ENCODE results near the gene CHKA. TPM values are rescaled to one million over a fixed set of nuclear protein-coding genes. Genes with fewer than 3 reads are reported as not detected.

CHKA gene
- total and polyA plus RNA-seq, 9 of the 15 experiments (the other 6 are each of a cell fraction or from before 2014, with no cell fraction given) = 3.6 to 37.0 (median 30.2) TPM

- TF ChIP-seq, protein P1, sequence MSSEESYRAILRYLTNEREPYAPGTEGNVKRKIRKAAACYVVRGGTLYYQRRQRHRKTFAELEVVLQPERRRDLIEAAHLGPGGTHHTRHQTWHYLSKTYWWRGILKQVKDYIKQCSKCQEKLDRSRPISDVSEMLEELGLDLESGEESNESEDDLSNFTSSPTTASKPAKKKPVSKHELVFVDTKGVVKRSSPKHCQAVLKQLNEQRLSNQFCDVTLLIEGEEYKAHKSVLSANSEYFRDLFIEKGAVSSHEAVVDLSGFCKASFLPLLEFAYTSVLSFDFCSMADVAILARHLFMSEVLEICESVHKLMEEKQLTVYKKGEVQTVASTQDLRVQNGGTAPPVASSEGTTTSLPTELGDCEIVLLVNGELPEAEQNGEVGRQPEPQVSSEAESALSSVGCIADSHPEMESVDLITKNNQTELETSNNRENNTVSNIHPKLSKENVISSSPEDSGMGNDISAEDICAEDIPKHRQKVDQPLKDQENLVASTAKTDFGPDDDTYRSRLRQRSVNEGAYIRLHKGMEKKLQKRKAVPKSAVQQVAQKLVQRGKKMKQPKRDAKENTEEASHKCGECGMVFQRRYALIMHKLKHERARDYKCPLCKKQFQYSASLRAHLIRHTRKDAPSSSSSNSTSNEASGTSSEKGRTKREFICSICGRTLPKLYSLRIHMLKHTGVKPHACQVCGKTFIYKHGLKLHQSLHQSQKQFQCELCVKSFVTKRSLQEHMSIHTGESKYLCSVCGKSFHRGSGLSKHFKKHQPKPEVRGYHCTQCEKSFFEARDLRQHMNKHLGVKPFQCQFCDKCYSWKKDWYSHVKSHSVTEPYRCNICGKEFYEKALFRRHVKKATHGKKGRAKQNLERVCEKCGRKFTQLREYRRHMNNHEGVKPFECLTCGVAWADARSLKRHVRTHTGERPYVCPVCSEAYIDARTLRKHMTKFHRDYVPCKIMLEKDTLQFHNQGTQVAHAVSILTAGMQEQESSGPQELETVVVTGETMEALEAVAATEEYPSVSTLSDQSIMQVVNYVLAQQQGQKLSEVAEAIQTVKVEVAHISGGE (CRISPR knock-in tag; IDR thresholded peaks at IDR 0.05) = peak in 1 of 3 experiments; percentile 60; a peak in 1 of 6 replicates
- no peak for TF ChIP-seq EHMT2 (IDR thresholded peaks at IDR 0.05)
- TF ChIP-seq GTF2A2 (tag; IDR thresholded peaks at IDR 0.05) = 0 out of 2 replicates have a peak, but pooled peaks have one; percentile 49
- TF ChIP-seq NFIX (CRISPR knock-in tag; IDR thresholded peaks at IDR 0.05; ENCODE audit: low read depth) = no peak
- peak; percentile 45; the same call in 1 of the 2 replicates for TF ChIP-seq MECOM (CRISPR knock-in tag; IDR thresholded peaks at IDR 0.05)
- TF ChIP-seq, protein P2, sequence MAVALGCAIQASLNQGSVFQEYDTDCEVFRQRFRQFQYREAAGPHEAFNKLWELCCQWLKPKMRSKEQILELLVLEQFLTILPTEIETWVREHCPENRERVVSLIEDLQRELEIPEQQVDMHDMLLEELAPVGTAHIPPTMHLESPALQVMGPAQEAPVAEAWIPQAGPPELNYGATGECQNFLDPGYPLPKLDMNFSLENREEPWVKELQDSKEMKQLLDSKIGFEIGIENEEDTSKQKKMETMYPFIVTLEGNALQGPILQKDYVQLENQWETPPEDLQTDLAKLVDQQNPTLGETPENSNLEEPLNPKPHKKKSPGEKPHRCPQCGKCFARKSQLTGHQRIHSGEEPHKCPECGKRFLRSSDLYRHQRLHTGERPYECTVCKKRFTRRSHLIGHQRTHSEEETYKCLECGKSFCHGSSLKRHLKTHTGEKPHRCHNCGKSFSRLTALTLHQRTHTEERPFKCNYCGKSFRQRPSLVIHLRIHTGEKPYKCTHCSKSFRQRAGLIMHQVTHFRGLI (CRISPR knock-in tag; IDR thresholded peaks at IDR 0.05) = 0 out of 2 replicates have a peak, but pooled peaks have one; percentile 52
- TF ChIP-seq, protein P3, sequence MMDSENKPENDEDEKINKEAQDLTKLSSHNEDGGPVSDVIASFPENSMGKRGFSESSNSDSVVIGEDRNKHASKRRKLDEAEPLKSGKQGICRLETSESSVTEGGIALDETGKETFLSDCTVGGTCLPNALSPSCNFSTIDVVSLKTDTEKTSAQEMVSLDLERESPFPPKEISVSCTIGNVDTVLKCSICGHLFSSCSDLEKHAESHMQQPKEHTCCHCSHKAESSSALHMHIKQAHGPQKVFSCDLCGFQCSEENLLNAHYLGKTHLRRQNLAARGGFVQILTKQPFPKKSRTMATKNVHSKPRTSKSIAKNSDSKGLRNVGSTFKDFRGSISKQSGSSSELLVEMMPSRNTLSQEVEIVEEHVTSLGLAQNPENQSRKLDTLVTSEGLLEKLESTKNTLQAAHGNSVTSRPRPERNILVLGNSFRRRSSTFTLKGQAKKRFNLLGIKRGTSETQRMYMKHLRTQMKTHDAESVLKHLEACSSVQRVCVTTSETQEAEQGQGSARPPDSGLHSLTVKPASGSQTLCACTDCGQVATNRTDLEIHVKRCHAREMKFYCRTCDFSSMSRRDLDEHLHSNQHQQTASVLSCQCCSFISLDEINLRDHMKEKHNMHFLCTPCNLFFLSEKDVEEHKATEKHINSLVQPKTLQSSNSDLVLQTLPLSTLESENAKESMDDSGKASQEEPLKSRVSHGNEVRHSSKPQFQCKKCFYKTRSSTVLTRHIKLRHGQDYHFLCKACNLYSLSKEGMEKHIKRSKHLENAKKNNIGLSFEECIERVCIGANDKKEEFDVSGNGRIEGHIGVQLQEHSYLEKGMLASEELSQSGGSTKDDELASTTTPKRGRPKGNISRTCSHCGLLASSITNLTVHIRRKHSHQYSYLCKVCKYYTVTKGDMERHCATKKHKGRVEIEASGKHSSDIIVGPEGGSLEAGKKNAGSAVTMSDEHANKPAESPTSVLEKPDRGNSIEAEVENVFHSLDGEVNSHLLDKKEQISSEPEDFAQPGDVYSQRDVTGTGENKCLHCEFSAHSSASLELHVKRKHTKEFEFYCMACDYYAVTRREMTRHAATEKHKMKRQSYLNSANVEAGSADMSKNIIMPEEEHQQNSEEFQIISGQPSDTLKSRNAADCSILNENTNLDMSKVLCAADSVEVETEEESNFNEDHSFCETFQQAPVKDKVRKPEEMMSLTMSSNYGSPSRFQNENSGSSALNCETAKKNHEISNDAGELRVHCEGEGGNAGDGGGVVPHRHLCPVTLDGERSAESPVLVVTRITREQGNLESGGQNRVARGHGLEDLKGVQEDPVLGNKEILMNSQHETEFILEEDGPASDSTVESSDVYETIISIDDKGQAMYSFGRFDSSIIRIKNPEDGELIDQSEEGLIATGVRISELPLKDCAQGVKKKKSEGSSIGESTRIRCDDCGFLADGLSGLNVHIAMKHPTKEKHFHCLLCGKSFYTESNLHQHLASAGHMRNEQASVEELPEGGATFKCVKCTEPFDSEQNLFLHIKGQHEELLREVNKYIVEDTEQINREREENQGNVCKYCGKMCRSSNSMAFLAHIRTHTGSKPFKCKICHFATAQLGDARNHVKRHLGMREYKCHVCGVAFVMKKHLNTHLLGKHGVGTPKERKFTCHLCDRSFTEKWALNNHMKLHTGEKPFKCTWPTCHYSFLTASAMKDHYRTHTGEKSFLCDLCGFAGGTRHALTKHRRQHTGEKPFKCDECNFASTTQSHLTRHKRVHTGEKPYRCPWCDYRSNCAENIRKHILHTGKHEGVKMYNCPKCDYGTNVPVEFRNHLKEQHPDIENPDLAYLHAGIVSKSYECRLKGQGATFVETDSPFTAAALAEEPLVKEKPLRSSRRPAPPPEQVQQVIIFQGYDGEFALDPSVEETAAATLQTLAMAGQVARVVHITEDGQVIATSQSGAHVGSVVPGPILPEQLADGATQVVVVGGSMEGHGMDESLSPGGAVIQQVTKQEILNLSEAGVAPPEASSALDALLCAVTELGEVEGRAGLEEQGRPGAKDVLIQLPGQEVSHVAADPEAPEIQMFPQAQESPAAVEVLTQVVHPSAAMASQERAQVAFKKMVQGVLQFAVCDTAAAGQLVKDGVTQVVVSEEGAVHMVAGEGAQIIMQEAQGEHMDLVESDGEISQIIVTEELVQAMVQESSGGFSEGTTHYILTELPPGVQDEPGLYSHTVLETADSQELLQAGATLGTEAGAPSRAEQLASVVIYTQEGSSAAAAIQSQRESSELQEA (IDR thresholded peaks at IDR 0.05; ENCODE audit: low read depth) = no peak
- no peak for TF ChIP-seq LEF1 (IDR thresholded peaks at IDR 0.05)
- TF ChIP-seq ZNF311 (CRISPR knock-in tag; IDR thresholded peaks at IDR 0.05) = peak; percentile 85
- TF ChIP-seq DDX20 (tag; IDR thresholded peaks at IDR 0.05; ENCODE audit: low read depth) = peak; percentile 84
- TF ChIP-seq TCF7L2 (IDR thresholded peaks at IDR 0.05; ENCODE audit: low read depth, low read length) = no peak
- no peak for TF ChIP-seq ZNF57 (CRISPR knock-in tag; IDR thresholded peaks at IDR 0.05)
- no peak for TF ChIP-seq HOXB6 (CRISPR knock-in tag; IDR thresholded peaks at IDR 0.05; ENCODE audit: borderline replicate concordance)
Measured at GRCh38 chr11:68011051-68011943, 109.9 kb downstream of the CHKA start (continued).
